HG03103 (cell line): Measurements from ENCODE around the gene LRP1B.

Source experiments
- ATAC-seq: cut with Tn5 transposase; IDR thresholded peaks from one replicate; pipeline ENCODE4 v1.9.1; 2021; ENCODE audit warnings: low read depth; ENCODE audit not compliant: unreplicated experiment

The LRP1B gene

GRCh38 chr2:142131010-142131669 lies at the start of gene LRP1B:
Gene LRP1B, minus strand, starts transcription at chr2:142131016. Its CDS starts 287 bp downstream, at chr2:142130729.
- no peak for ATAC-seq

GRCh38 chr2:142179686-142180085 lies 48.9 kb upstream of the LRP1B start:
- no peak for ATAC-seq

GRCh38 chr2:142178604-142179003 lies 47.8 kb upstream of the LRP1B start:
- no peak for ATAC-seq

- no peak for ATAC-seq
These were observed 46.1 kb upstream of the LRP1B start for GRCh38 chr2:142176941-142177340.

- ATAC-seq, result no peak
These were observed 45.1 kb upstream of the LRP1B start for GRCh38 chr2:142175813-142176338.

GRCh38 chr2:142174176-142174575 lies 43.4 kb upstream of the LRP1B start:
- ATAC-seq, result no peak

GRCh38 chr2:142170847-142171246 lies 40.0 kb upstream of the LRP1B start:
- no peak for ATAC-seq

GRCh38 chr2:142165790-142166189 lies 35.0 kb upstream of the LRP1B start:
- peak; percentile 99 for ATAC-seq

GRCh38 chr2:142153601-142154000 lies 22.8 kb upstream of the LRP1B start:
- ATAC-seq, result no peak

GRCh38 chr2:142150453-142150852 lies 19.6 kb upstream of the LRP1B start:
- no peak for ATAC-seq

- no peak for ATAC-seq
These were observed 13.7 kb upstream of the LRP1B start for GRCh38 chr2:142144547-142144946.

- no peak for ATAC-seq
These were observed 11.8 kb upstream of the LRP1B start for GRCh38 chr2:142142595-142142994.

- ATAC-seq, result peak; percentile 65
These were observed 9.6 kb upstream of the LRP1B start for GRCh38 chr2:142140434-142140845.

- ATAC-seq, result no peak
These were observed 8.6 kb upstream of the LRP1B start for GRCh38 chr2:142139384-142139783.

GRCh38 chr2:142136571-142136970 lies 5.8 kb upstream of the LRP1B start:
- ATAC-seq, result no peak

- no peak for ATAC-seq
These were observed 4.1 kb upstream of the LRP1B start for GRCh38 chr2:142134911-142135310.

GRCh38 chr2:142130111-142131009 lies 456 bp downstream of the LRP1B start:
- no peak for ATAC-seq

- ATAC-seq, result no peak
These were observed 2.7 kb downstream of the LRP1B start for GRCh38 chr2:142128105-142128504.

GRCh38 chr2:142127248-142127647 lies 3.6 kb downstream of the LRP1B start:
- no peak for ATAC-seq

GRCh38 chr2:142124706-142125105 lies 6.1 kb downstream of the LRP1B start:
- ATAC-seq, result no peak

GRCh38 chr2:142119347-142119746 lies 11.5 kb downstream of the LRP1B start:
- no peak for ATAC-seq
